SK-MEL-5 (cell line): ENCODE data around the gene MCM6. TPM values are rescaled to one million over a fixed set of nuclear protein-coding genes. Genes with fewer than 3 reads are reported as not detected.
"Not testable (repeated sequence)": the region's sequence is repeated elsewhere in the genome, so short reads cannot be mapped to it uniquely, and the experiment has no call there.

ENCODE experiments used
- DNase-seq: peaks from one replicate; pipeline ENCODE4 v3.0.0-alpha.2; 2016; ENCODE audit warnings: low read depth, low spot score
- in situ Hi-C: cut with HindIII; loops from 2 replicates; pipeline ENCODE4 v1.10.0; 2016; ENCODE audit warnings: low sequenced_read_pairs, high pct_unique_total_duplicates, low pct_unique_long_range_greater_than_20kb
- total RNA-seq: library from RNA; depleted of rRNA; stranded (reverse); fragments of >200 nt; shearing (Covaris generic); gene quantifications from 2 replicates; pipeline ENCODE4 v1.2.3, GENCODE V29; 2014

Gene MCM6
- total RNA-seq, 1 experiment from 2014 or later = 18.1 TPM

- in situ Hi-C loops = no loop called here
Observed at GRCh38 chr2:135832891-135833290, 43.4 kb downstream of the MCM6 start.

GRCh38 chr2:135831180-135831812 lies 44.9 kb downstream of the MCM6 start:
- no peak for DNase-seq
- in situ Hi-C loops = no loop called here

More at GRCh38 chr2:135832891-135833290, 43.4 kb downstream of the MCM6 start:
- no peak for DNase-seq

GRCh38 chr2:135829378-135830135 lies 46.7 kb downstream of the MCM6 start:
- in situ Hi-C loops = no loop called here

DNA sequence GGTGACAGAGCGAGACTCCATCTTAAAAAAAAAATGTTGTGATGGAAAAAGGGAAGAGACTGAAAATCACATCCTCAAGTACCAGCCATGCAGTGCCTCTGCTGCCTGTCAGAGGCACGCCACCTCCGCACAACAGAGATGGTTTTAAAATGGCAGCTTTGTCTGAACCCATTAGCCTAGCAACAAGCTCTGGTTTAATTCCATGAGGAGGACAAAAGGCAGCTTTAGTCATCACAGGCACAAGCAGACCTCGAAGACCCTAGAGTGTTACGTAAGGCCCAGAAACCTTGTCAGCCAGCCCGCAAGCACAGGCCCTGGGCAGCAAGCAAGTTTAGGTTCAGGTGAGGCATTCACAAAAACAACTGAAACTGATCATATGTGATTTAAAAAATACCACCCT lies 49.7 kb downstream of the MCM6 start:
- in situ Hi-C loops = no loop called here
- DNase-seq = no peak

More at GRCh38 chr2:135829378-135830135, 46.7 kb downstream of the MCM6 start:
- DNase-seq = no peak

GRCh38 chr2:135825550-135826176 lies 50.6 kb downstream of the MCM6 start:
- DNase-seq = no peak
- in situ Hi-C loops = no loop called here

DNA sequence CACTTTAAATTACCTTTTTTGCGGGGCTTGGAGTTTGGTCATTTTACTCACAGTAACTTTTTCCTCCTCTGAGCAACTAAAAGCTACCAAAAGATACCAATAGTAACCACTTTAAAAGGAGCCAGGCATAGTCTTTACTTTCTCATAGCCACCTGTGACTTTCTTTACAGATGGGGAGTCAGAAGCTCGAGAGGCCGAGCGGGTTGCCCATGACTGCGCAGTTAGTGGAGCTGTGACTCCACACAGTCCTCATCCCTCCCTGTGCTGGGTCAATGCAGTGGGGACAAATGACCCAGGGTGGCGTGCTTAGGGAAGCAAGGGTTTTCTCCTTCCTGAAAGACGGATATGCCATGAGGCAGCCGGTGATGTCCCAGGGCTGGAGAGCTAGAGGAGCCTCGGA lies 51.1 kb downstream of the MCM6 start:
- in situ Hi-C loops = no loop called here
- no peak for DNase-seq

DNA sequence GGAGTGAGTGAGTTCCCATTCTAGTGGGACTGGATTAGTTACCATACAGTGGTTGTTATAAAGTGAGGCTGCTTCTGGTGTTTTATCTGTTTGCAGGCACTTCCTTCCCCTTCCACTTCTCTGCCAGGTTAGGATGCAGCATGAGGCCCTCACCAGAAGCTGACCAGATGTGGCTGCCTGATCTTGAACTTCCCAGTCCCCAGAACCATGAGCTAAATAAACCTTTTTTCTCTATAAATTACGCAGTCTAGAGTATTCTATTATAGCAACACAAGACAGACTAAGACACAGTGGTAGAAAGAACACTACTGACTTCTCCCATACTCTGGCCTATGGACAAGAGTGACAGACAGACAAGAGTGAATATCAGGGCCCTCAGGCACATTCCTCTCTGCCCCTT lies 53.4 kb downstream of the MCM6 start:
- in situ Hi-C loops = no loop called here
- DNase-seq = no peak

DNA sequence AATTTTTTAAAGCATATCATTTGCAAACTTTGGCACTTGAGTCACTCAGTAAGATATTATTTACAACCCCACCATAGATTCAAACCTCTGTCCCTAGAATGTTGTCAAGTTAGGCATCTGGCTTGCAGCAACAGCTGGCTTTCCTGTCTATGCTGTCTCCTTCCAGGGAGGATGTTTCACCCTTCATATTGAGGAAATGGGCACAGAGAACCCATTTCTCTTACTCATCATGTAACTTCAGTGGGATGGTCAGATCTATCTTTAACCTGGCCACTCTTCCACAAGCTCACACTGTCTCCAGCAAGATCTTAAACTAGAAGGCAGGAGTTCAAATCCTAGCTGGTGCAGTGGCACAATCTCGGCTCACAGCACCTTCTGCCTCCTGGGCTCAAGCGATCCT lies 55.1 kb downstream of the MCM6 start:
- in situ Hi-C loops = no loop called here
- no peak for DNase-seq

- no peak for DNase-seq
- in situ Hi-C loops = no loop called here
Observed at GRCh38 chr2:135820003-135820618, 56.1 kb downstream of the MCM6 start.

DNA sequence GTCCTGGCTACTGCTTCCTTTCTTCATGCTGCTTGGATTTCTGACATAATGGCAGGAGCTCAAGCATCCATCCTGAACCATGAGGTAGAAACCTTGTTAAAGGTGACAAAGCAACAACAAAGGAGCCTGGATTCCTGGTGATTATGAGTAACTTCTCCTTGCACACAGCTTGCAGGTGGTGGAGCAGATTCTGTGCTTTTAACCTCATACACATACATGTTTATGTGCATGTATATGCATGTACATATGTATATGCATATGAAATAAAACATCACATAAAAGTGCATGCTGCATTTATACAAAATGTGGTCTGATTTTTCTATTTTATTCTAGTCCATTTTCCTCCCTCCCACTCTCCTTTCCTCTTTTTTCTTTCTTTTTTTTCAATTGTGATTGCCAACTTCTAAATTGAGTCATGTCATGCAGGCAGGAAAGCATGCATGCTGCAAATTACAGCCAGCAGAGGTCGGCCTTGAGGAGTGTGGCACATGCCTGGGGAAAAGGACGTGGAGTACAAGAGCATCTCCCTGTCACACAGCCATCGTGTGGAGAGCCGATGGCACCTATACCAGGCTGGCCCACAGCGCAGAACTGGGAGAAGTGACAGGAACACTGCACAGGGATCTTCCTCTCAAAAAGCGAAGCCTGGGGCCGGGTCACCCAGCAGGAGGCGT lies 57.2 kb downstream of the MCM6 start:
- in situ Hi-C loops = no loop called here

GRCh38 chr2:135817951-135818350 lies 58.3 kb downstream of the MCM6 start:
- in situ Hi-C loops = no loop called here
- DNase-seq = no peak

More for the DNA sequence above, 57.2 kb downstream of the MCM6 start:
- DNase-seq = peak; percentile 46

DNA sequence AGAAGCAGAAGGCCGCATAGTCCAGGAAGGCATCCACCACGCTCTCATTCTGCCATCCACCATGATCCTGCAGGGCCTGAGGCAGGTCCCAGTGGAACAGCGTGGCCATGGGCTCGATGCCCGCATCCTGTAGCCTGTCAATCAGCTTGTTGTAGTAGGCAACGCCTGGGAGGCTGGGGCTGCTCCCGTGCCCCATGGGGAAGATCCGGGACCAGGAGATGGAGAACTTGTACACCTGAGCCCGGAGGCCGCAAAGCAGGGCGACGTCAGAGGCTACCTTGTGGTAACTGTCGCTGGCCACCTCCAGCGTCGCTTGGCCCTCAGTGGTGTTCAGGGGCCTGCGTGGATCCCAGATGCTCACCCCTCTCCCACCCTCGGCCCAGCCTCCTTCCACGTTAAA lies 58.8 kb downstream of the MCM6 start:
- in situ Hi-C loops = no loop called here

DNA sequence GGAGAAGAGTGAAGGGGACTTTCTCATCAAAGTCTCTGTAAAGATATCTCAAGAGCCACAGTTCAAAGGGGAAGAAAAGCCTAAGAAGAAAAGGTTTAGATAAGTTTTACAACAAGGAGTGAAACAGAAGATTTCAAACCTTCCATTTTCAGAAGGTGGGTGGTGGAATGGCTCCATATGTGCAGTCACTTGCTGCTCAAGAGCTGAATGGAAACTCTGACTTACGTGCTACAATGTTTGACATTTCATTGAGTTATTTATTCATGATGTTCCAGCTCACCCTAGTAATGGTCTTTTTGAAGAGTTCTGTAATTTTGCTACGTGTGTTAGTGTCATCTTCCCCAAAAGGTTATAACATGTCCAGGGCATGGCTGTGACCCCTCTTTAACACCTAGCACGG lies 61.0 kb downstream of the MCM6 start:
- no peak for DNase-seq
- in situ Hi-C loops = no loop called here

More for the DNA sequence above, 58.8 kb downstream of the MCM6 start:
- no peak for DNase-seq

GRCh38 chr2:135812907-135813511 lies 63.2 kb downstream of the MCM6 start:
- no peak for DNase-seq
- in situ Hi-C loops = no loop called here

- DNase-seq, in situ Hi-C loops: not testable (repeated sequence)
Observed at GRCh38 chr2:135807874-135808273, 68.4 kb downstream of the MCM6 start.

DNA sequence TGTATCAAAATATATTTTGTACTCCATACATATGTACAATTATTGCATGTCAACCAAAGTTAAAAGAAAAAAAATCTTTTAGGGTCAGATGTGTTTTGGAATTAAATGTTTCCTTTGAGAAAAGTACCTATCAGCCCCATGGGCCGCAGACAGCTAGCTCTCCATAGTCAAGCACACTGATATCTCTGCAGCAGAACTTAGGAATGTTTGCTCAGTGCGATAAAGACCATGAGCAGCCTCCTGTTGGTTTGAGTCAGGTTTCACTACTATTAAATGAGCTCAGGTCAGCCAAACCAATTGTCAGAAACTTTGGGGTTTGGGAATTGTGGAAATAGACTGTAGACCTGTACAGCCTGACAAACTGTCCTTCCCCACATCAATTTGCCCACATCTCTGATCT lies 73.0 kb downstream of the MCM6 start:
- in situ Hi-C loops = no loop called here

GRCh38 chr2:135802350-135802749 lies 73.9 kb downstream of the MCM6 start:
- in situ Hi-C loops = no loop called here
- DNase-seq = no peak

More for the DNA sequence above, 73.0 kb downstream of the MCM6 start:
- DNase-seq = no peak
